Activated naive CD8-positive, alpha-beta T cell treated with anti-CD3 and anti-CD28 coated beads for 36 hours (primary cell): ENCODE results near the gene CCDC102A. TPM values are rescaled to one million over a fixed set of nuclear protein-coding genes. Genes with fewer than 3 reads are reported as not detected.
"Not testable (repeated sequence)": the region's sequence is repeated elsewhere in the genome, so short reads cannot be mapped to it uniquely, and the experiment has no call there.

Source experiments
- DNase-seq: peaks from one replicate; pipeline ENCODE4 v3.0.0; 2021
- H3K27ac Mint-ChIP-seq: one replicate; pipeline ENCODE4 v1.8.0; 2022; ENCODE audit warnings: mild to moderate bottlenecking, moderate library complexity, mixed read lengths
- H3K27me3 Mint-ChIP-seq: one replicate; pipeline ENCODE4 v1.8.0; 2022; ENCODE audit warnings: mild to moderate bottlenecking, mixed read lengths
- H3K36me3 Mint-ChIP-seq: one replicate; pipeline ENCODE4 v1.8.0; 2021; ENCODE audit warnings: mild to moderate bottlenecking, mixed read lengths
- H3K4me1 Mint-ChIP-seq: one replicate; pipeline ENCODE4 v1.8.0; 2021; ENCODE audit warnings: mixed read lengths
- H3K4me3 Mint-ChIP-seq: one replicate; pipeline ENCODE4 v1.8.0; 2022; ENCODE audit warnings: mild to moderate bottlenecking, moderate library complexity, mixed read lengths
- H3K9me3 Mint-ChIP-seq: one replicate; pipeline ENCODE4 v1.8.0; 2022; ENCODE audit warnings: mixed read lengths
- total RNA-seq, 2 experiments: library from RNA; stranded (reverse); gene quantifications; one replicate each; pipeline ENCODE4 v1.2.3, GENCODE V29; 2021

The CCDC102A gene
- total RNA-seq, 2 experiments from 2014 or later, result 8.7 to 10.2 TPM

GRCh38 chr16:57570301-57571070 lies 34.1 kb upstream of the CCDC102A start:
- DNase-seq, result no peak
- H3K9me3 Mint-ChIP-seq, result peaks cover 2% of the 10 kb centered on the region
- peaks cover 19% of the 10 kb centered on the region for H3K36me3 Mint-ChIP-seq
- peaks cover 5% of the 10 kb centered on the region for H3K4me1 Mint-ChIP-seq
- no peak overlapping the region for H3K27ac Mint-ChIP-seq
- H3K4me3 Mint-ChIP-seq, result no peak overlapping the region
- H3K27me3 Mint-ChIP-seq, result no peaks in the 10 kb centered on the region

GRCh38 chr16:57569306-57569946 lies 33.1 kb upstream of the CCDC102A start:
- Mint-ChIP-seq H3K27me3 (no peaks in the 10 kb centered on the region), H3K9me3 (peaks cover 2% of the 10 kb centered on the region), H3K4me3 (no peak overlapping the region), H3K27ac (no peak overlapping the region), H3K4me1 (peaks cover 6% of the 10 kb centered on the region), H3K36me3 (peaks cover 19% of the 10 kb centered on the region)
- no peak for DNase-seq

DNA sequence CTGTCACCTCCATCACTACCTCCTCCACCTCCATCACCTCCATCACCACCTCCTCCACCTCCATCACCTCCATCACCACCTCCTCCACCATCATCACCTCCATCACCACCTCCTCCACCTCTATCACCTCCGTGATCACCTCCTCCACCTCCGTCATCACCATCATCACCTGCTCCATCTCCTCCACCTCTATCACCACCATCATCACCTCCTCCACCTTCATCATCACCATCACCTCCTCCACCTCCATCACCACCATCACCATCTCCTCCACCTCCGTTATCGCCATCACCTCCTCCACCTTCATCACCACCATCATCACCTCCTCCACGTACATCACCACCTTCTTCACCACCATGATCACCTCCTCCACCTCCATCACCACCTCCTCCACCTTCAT lies 32.4 kb upstream of the CCDC102A start:
- not testable (repeated sequence) for H3K27ac Mint-ChIP-seq

GRCh38 chr16:57568173-57568678 lies 31.9 kb upstream of the CCDC102A start:
- Mint-ChIP-seq H3K27ac (no peak overlapping the region), H3K9me3 (peaks cover 2% of the 10 kb centered on the region), H3K36me3 (peaks cover 19% of the 10 kb centered on the region), H3K4me1 (peaks cover 5% of the 10 kb centered on the region), H3K27me3 (no peaks in the 10 kb centered on the region), H3K4me3 (no peak overlapping the region)
- no peak for DNase-seq

More for the DNA sequence above, 32.4 kb upstream of the CCDC102A start:
- not testable (repeated sequence) for H3K4me1 Mint-ChIP-seq, H3K4me3 Mint-ChIP-seq, H3K27me3 Mint-ChIP-seq, DNase-seq, H3K9me3 Mint-ChIP-seq
- peaks cover 19% of the 10 kb centered on the region for H3K36me3 Mint-ChIP-seq

- Mint-ChIP-seq H3K36me3 (peaks cover 19% of the 10 kb centered on the region), H3K27ac (no peak overlapping the region), H3K4me3 (no peak overlapping the region), H3K27me3 (no peaks in the 10 kb centered on the region), H3K9me3 (peaks cover 2% of the 10 kb centered on the region), H3K4me1 (peaks cover 2% of the 10 kb centered on the region)
- no peak for DNase-seq
Measured at GRCh38 chr16:57567691-57568090, 31.3 kb upstream of the CCDC102A start.

GRCh38 chr16:57566436-57566835 lies 30.1 kb upstream of the CCDC102A start:
- DNase-seq, result no peak
- H3K27me3 Mint-ChIP-seq, result no peaks in the 10 kb centered on the region
- no peak overlapping the region for H3K27ac Mint-ChIP-seq
- peaks cover 19% of the 10 kb centered on the region for H3K36me3 Mint-ChIP-seq
- peaks cover 3% of the 10 kb centered on the region for H3K9me3 Mint-ChIP-seq
- no peak overlapping the region for H3K4me3 Mint-ChIP-seq
- H3K4me1 Mint-ChIP-seq, result peaks cover 2% of the 10 kb centered on the region

DNA sequence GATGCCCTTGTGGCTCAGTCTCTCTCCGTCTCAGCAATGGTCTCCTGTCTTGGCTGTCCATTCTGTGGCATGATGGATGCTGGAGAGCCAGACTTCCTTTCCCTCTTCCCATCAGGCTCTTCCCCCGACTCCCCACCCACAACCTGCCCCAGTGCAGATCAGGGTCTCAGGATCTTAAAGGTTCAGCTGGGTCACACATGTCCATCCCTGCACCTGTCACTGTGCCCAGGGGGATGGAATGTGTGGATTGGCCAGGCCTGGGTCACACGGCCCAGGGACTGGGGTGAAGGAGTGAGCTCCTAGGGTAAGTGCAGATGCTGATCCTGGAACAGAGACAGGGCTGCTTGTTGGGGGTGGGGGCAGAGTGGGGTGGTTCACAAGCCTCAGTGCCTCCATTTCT lies 29.1 kb upstream of the CCDC102A start:
- Mint-ChIP-seq H3K36me3 (peaks cover 23% of the 10 kb centered on the region), H3K27me3 (no peaks in the 10 kb centered on the region), H3K4me3 (no peak overlapping the region), H3K4me1 (peaks cover 2% of the 10 kb centered on the region), H3K9me3 (peaks cover 9% of the 10 kb centered on the region), H3K27ac (no peak overlapping the region)
- no peak for DNase-seq

DNA sequence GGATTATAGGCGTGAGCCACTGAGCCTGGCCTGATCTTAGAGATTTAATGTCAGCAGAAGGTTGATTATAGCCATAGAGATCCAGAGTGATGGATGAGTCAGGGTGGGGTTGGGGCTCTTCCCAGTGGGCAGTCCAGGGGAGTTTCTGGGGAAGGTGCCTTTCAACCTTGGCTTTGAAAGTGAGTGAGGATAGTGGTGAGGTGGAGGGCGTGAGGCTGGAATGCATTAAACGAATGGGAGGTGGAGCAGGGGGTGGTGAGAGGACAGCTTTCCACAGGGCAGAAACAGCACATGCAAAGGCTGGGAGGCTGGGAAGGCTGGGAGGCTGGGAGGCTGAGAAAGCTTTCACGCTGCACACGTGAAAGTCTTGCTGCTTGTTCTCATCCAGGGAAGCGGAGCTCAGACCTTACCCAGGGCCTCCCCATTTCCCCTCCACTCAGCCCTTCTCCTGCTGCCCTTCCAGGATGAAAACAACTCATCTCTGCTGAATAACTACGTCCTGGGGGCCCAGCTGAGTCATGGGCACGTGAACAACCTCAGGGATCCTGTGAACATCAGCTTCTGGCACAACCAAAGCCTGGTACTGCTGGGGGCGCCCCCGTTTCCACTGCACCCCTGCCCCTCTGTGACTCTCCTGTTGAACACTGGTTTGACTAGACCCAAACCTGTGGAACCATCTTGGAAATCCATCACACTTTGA lies 28.4 kb upstream of the CCDC102A start:
- DNase-seq, result no peak
- no peak overlapping the region for H3K4me3 Mint-ChIP-seq
- H3K36me3 Mint-ChIP-seq, result peaks cover 19% of the 10 kb centered on the region
- H3K27ac Mint-ChIP-seq, result no peak overlapping the region
- H3K4me1 Mint-ChIP-seq, result peaks cover 2% of the 10 kb centered on the region
- no peaks in the 10 kb centered on the region for H3K27me3 Mint-ChIP-seq
- peaks cover 14% of the 10 kb centered on the region for H3K9me3 Mint-ChIP-seq

GRCh38 chr16:57563761-57564160 lies 27.4 kb upstream of the CCDC102A start:
- Mint-ChIP-seq H3K36me3 (peaks cover 11% of the 10 kb centered on the region), H3K27ac (no peak overlapping the region), H3K9me3 (peaks cover 12% of the 10 kb centered on the region), H3K4me3 (no peak overlapping the region), H3K4me1 (peaks cover 2% of the 10 kb centered on the region), H3K27me3 (no peaks in the 10 kb centered on the region)
- no peak for DNase-seq

GRCh38 chr16:57563487-57563750 lies 27.0 kb upstream of the CCDC102A start:
- H3K9me3 Mint-ChIP-seq, result peaks cover 12% of the 10 kb centered on the region
- no peak overlapping the region for H3K27ac Mint-ChIP-seq
- H3K27me3 Mint-ChIP-seq, result no peaks in the 10 kb centered on the region
- peaks cover 8% of the 10 kb centered on the region for H3K36me3 Mint-ChIP-seq
- no peak overlapping the region for H3K4me3 Mint-ChIP-seq
- DNase-seq, result no peak
- peaks cover 2% of the 10 kb centered on the region for H3K4me1 Mint-ChIP-seq

- no peak for DNase-seq
- Mint-ChIP-seq H3K9me3 (peaks cover 12% of the 10 kb centered on the region), H3K27me3 (no peaks in the 10 kb centered on the region), H3K36me3 (peaks cover 5% of the 10 kb centered on the region), H3K4me1 (peaks cover 2% of the 10 kb centered on the region), H3K27ac (no peak overlapping the region), H3K4me3 (no peak overlapping the region)
Measured at GRCh38 chr16:57562669-57563486, 26.5 kb upstream of the CCDC102A start.

DNA sequence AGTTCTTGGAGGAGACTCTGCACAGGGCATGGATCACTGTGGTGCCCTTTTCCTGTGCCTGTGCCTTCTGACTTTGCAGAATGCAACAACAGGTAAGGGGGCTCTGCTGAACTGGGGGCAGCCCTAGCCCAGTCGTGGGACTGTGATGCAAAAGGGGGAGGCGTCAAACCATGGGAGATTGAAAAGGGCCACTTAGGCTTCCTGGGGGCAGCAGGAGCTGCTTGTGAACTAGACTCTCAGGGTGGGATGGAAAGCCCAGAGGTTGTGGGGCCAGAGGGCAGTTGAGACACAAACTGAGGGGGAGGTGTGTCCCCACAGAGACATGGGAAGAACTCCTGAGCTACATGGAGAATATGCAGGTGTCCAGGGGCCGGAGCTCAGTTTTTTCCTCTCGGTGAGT lies 25.7 kb upstream of the CCDC102A start:
- H3K27me3 Mint-ChIP-seq, result no peaks in the 10 kb centered on the region
- H3K36me3 Mint-ChIP-seq, result peaks cover 5% of the 10 kb centered on the region
- H3K4me3 Mint-ChIP-seq, result no peak overlapping the region
- H3K27ac Mint-ChIP-seq, result no peak overlapping the region
- H3K4me1 Mint-ChIP-seq, result peaks cover 6% of the 10 kb centered on the region
- peaks cover 12% of the 10 kb centered on the region for H3K9me3 Mint-ChIP-seq
- DNase-seq, result no peak

DNA sequence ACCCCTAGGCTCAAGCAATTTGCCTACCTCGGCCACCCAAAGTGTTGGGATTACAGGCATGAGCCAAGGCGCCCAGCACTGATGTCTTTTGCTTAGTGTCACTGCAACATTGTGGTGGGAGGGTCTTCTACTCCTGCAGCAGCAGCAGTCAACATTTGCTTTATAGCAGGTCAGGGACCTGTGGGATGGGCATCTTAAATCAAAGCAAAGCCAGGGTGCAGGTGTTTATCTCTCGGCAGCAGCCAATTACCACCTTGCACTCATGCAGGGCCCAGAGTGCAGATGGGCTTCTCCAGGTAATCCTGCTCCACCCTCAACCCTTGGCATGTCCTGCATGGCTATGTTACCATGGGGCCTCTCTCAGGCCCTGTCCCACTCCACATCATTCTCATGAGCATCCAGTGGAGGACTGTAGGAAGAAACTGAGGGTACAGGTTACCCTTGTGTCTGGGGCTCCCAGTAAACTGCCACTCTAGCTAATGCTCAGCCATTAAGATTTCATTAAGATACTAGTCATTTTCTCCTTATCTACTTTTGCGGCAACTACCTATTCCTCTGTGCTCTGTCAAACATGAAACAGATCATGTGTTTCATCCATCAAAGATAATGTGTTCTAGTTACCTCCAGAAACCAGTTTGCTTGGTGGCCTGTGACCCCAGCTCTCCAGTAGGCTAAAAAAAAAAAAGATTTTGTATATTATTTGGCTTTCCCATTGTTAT lies 22.9 kb upstream of the CCDC102A start:
- Mint-ChIP-seq H3K27ac (no peak overlapping the region), H3K4me3 (no peak overlapping the region), H3K9me3 (peaks cover 26% of the 10 kb centered on the region), H3K36me3 (peaks cover 9% of the 10 kb centered on the region), H3K4me1 (peaks cover 6% of the 10 kb centered on the region), H3K27me3 (no peaks in the 10 kb centered on the region)
- DNase-seq, result no peak

DNA sequence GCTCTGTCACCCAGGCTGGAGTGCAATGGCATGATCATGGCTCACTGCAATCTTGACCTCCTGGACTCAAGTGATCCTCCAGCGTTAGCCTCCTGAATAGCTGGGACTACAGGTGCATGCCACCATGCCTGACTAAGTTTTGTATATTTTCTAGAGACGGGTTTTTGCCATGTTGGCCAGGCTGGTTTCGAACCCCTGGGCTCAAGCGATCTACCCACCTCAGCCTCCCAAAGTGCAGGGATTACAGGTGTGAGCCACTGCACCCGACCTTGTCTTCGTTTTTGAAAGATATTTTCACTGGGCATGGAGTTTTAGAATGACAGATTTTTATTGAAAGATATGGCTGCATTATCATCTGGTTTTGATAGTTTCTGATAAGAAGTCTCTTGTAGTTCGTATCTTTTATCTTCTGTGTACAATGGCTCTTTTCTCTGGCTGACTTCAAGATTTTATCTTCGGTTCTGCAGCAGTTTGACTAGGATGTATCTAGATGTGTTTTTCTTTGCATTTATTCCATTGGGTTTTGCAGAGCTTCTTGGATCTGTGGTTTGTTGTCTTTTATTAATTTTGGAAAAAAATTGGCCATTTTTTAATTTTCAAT lies 20.7 kb upstream of the CCDC102A start:
- no peaks in the 10 kb centered on the region for H3K27me3 Mint-ChIP-seq
- no peak overlapping the region for H3K4me3 Mint-ChIP-seq
- no peak overlapping the region for H3K27ac Mint-ChIP-seq
- H3K9me3 Mint-ChIP-seq, result peaks cover 29% of the 10 kb centered on the region
- peaks cover 9% of the 10 kb centered on the region for H3K36me3 Mint-ChIP-seq
- H3K4me1 Mint-ChIP-seq, result peaks cover 8% of the 10 kb centered on the region
- no peak for DNase-seq
